GM12801 (cell line): Measurements from ENCODE around the gene NBEAL2.

Source experiments
- CTCF ChIP-seq: IDR thresholded peaks from one replicate; pipeline ENCODE4 v1.5.1; 2011; ENCODE audit warnings: control low read depth; ENCODE audit not compliant: insufficient read length; ENCODE audit errors: extremely low read depth

Gene NBEAL2

GRCh38 chr3:46978381-46978780 is 1.1 kb upstream of the NBEAL2 start:
- no peak for TF ChIP-seq CTCF

- no peak for TF ChIP-seq CTCF
Measured at GRCh38 chr3:46979958-46980497, 562 bp downstream of the NBEAL2 start.

- TF ChIP-seq CTCF: no peak
Measured at GRCh38 chr3:46981932-46982471, 2.5 kb downstream of the NBEAL2 start.

GRCh38 chr3:46982546-46982945 is 3.1 kb downstream of the NBEAL2 start:
- TF ChIP-seq CTCF: no peak

GRCh38 chr3:46984591-46985459 is 5.4 kb downstream of the NBEAL2 start:
- TF ChIP-seq CTCF: no peak

GRCh38 chr3:46985588-46985987 is 6.1 kb downstream of the NBEAL2 start:
- no peak for TF ChIP-seq CTCF

GRCh38 chr3:46986055-46986730 is 6.7 kb downstream of the NBEAL2 start:
- TF ChIP-seq CTCF: no peak
